Breast epithelium (tissue), 3 donors: ENCODE results near the gene KLK15.

Experiments used
- CTCF ChIP-seq, 3 donors: fragments of 450-650 bp; IDR thresholded peaks; one replicate each; pipeline ENCODE4 v1.5.1; 2016 to 2017; ENCODE audit warnings: antibody characterized with exemption in 3 of 3, mild to moderate bottlenecking in 3 of 3, moderate library complexity in 3 of 3
- POLR2A ChIP-seq: fragments of 450-650 bp; IDR thresholded peaks from one replicate; pipeline ENCODE4 v1.6.1; 2016; ENCODE audit warnings: antibody characterized with exemption, mild to moderate bottlenecking, moderate library complexity

DNA sequence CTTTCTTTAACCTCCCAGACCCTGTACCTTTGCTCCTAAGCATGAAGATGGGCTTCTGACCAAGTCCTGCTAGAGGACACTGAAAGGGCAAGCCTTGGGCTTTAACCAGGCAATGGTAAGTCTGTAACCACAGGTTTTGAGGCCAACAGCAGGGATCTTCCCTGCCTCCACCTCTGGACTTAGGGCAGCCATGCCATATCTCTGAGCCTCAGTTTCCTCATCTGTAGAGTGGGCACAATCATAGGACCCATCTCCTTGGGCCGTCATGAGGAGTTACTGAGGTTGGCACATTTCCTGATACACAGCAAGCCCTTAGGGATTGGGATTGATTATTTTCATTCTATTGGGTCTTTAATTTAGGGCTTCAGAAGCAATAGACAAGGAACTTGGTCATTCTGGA lies 24.5 kb downstream of the KLK15 start:
- no peak for TF ChIP-seq CTCF (IDR thresholded peaks at IDR 0.05)
- TF ChIP-seq POLR2A: no peak
